GM18858 (cell line): ENCODE measurements around the gene AQP11.
"Not testable (repeated sequence)": the region's sequence is repeated elsewhere in the genome, so short reads cannot be mapped to it uniquely, and the experiment has no call there.

Experiments used
- ATAC-seq: cut with Tn5 transposase; IDR thresholded peaks from one replicate; pipeline ENCODE4 v1.9.1; 2021; ENCODE audit not compliant: unreplicated experiment

Gene AQP11

DNA sequence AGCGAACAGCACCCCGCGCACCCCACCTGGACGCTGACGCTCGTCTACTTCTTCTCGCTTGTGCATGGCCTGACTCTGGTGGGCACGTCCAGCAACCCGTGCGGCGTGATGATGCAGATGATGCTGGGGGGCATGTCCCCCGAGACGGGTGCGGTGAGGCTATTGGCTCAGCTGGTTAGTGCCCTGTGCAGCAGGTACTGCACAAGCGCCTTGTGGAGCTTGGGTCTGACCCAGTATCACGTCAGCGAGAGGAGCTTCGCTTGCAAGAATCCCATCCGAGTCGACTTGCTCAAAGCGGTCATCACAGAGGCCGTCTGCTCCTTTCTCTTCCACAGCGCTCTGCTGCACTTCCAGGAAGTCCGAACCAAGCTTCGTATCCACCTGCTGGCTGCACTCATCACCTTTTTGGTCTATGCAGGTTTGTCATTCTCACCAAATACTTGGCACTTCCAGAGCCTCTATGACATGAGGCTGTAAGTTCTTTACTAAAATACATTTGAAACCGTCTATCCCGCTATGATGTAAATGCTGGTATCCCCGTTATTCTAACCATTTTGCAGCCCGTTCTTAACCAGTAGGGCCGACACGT, 535 bp downstream of the AQP11 start:
- ATAC-seq, result no peak

DNA sequence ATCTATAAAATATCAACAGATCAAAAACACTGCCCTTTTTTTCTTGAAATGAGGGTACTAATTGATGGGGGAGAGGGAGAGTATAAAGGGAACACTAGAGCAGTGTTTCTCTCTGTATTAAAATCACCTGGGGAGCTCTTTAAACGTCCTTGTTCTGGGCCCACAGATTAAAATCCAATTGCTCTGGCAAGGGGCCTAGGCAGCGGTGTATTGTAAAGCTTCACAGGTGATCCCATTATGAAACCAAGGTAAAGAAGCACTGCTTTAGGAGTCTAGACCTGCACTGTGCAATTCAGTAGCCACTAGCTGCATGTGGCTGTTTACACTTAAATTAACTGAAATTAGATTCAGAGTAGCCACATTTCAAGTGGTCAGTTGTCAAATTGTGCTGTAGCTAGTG, 3.0 kb downstream of the AQP11 start:
- no peak for ATAC-seq

DNA sequence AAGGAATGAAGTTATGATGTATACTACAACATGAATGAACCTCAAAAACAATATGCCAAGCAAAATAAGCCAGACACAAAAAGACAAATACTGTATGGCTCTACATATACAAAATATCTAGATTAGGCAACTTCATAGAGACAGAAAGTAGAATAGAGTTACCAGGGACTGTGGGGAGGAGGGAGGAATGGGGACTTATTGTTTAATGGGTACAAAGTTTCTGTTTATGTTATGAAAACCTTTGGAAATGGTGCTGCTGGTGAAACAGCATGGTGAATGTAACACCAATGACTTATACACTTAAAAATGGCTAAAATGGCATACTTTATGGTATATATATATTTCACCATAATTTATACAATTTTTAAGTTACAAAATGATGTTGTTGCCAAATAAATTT, 4.1 kb downstream of the AQP11 start:
- no peak for ATAC-seq

DNA sequence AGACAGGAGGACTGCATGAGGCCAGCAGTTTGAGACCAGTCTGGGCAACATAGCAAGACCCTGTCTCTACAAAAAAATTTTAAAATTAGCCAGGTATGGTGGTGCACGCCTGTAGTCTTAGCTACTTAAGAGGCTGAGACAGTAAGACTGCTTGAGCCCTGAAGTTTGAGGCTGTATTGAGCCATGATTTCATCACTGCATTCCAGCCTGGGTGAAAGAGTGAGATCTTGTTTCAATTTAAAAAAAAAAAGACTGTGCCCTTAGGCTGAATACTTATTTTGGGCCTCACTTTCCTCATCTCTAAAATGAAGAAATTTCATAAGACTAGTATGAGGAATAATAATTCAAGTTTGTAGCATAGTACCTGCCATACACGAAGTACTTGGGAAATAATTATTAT, 6.9 kb downstream of the AQP11 start:
- no peak for ATAC-seq

DNA sequence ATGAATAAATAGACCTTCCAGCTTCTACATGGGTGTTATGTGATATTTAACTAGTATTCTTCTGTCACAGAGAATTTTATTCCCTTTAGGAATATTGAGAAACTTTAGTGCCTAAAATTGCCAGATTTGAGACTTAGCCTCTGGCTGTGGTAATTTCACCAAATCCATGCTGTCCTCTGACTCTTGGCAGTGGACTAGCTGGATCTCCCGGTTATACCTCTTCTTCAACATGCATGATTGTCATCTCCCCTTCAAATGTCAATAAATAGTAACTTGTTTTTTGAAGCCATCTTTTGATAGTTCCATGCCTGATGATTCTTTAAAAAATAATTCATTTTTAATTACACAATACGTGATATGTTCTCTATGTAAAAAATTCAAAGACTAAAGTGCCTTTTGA, 8.4 kb downstream of the AQP11 start:
- ATAC-seq, result no peak

DNA sequence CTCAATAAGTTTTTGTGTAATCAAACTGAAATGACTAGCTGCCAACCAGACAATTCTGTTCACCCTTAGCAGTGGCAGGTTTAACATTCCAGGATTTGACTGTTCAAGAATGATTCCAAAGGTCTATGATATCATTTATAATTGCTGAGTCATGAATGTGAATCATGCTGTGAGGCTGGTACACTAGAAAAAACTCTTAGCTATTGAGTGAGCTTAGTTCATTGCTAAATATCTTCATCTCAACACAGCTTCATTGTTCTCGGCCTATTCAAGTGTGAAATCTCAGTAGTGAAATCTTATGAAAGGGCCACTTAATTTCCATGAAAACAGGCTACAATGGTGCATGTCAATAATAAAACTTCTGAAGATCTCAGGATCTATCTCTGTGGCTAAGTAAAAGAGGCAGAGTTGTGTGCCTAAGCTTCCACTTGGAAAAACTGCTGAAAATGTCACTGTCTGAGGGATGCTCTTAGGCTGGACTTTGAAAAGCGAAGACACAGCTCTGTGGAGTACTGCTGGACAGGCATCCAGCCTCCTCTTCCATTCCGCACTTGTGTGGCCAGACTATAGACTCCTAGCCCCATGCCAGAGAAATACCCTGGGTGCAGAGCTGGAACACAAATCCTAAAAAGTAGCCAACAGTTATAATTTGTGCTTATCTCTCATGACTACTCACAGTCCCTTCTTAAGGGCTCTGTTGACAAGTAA, 12.8 kb downstream of the AQP11 start:
- no peak for ATAC-seq

DNA sequence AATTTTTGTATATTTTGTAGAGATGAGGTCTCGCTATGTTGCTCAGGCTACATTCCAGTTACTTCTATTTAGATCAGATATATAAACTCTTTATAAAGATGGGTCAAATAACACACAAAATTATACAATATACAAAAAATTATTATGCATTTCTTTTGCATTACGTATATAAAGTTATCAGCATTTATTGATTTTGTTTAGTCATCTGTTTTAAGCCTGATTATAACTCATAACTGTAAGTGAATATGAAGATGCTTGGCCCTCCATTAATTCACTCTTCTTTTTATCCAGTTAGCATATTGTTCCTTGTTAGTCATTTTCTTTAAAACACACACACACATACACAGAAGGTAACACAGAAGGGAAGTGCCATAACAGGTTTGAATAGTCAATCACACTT, 14.5 kb downstream of the AQP11 start:
- ATAC-seq, result no peak

DNA sequence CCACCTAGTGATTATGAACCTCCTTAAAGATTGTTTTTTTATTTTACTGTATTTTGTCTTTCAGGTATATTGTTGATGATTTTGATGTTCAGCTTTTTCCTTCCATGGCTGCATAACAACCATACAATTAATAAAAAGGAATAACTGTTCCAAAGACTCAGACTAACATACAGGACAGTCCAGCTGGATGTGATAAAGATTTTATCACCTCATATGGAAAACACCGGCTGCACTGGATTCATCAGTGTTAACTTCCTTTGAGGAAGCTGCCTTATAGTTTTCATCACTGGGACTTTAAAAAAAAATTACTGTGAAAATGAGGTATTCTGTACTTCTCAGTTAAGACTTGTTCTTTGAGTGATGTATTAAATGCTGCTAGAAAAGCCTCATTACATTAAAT, 19.5 kb downstream of the AQP11 start:
- ATAC-seq, result no peak

DNA sequence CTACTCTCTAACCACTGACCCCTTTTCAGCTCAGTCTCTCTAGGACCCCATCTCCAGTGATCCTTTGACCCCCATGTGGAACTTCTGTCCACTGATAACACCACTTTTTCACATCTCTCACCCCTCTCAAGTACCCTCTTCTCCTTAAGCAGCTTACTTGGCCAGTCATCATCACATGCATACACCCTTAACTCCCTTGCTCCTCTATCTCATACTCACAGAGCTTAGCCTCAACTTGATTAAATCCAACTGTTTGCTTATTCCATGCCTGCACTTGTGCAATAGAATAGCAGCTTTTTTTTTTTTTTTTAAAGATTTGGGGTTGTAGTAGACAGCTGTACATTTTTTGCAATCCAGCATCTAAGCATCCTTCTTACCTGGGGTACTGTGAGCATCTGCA, 22.2 kb downstream of the AQP11 start:
- ATAC-seq, result no peak

DNA sequence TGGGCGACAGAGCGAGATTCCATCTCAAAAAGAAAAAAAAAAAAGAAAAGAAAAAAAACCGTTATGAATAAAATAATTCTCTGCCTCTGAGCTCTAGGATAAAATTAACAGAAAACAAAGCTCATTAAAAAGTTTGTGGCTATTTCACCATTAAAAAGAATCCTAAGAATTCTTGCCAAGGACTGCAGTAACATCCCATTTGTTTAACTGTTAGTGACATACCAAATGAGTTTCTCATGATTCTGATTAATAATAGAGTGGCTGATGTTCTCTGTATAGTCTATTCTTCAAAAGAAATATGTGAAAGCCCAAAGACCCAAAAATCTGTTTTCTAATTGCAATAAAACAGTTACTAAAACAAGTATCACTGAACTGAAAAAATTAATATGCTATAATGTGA, 28.1 kb downstream of the AQP11 start:
- no peak for ATAC-seq

DNA sequence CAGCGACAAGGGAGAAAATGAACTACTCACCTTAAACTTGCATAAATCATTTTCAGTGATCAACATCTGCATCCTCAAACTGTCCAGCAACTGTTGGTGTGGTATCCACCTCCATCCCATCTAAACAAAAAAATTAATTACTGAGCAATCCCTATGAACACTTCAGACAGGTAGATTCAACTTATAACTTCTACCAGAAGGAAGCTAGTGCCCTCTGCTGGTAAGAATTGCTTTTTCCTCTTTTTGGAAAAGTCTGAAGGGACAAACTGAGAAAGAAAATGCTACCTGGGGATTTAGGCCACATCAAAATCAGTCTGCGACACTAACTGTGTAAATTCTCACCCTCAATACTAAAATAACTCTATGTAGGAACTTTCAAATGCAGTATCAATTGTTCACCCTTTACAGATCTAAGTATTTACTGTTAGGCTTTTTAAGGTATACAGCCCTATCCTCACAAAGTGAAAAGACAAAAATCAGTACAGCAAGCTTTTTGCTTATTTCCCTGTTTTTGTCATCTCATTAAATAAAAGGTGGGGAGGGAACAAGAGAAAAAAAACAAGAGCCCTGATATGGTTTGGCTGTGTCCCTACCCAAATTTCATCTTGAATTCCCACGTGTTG, 29.9 kb downstream of the AQP11 start:
- no peak for ATAC-seq

DNA sequence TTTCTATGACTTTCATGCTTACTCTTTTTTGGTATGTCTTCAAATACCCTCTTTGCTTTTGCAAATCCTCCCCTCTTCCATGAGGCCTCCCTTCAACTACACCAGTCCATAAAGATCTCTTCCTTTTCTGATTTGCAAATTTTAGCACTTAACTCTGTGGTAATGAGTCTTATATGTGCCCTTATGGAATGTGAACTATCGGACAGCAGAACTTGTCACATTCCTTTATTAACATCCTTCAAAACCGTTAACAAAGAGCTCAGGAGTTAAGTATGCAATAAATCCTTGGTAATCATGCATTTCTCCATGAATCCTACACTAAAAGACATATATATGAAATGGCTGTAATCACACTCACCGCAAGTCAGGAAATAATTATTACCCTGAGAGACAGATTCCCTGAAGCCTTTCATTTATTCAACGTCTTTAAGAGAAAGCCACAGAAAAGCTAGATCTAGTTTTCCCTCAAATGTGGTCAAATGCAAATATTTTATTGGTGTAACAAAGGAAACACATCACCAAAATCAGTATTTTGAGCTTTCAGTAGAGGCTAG, 40.5 kb downstream of the AQP11 start:
- ATAC-seq, result no peak

DNA sequence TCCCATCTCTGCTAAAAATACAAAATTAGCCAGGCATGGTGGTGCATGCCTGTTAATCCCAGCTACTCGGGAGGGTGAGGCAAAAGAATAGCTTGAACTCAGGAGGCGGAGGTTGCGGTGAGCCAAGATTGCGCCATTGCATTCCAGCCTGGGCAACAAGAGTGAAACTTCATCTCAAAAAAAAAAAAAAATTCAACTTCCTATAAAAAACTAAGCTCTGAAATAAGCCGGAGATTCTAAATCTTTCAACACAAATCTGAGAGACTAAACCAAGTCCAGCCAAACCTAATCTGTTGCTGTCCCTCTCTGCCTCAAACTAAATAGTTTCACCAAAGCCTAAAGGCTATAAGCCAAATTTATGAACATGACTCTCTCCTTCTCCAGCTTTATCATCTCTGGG, 44.2 kb downstream of the AQP11 start:
- not testable (repeated sequence) for ATAC-seq

DNA sequence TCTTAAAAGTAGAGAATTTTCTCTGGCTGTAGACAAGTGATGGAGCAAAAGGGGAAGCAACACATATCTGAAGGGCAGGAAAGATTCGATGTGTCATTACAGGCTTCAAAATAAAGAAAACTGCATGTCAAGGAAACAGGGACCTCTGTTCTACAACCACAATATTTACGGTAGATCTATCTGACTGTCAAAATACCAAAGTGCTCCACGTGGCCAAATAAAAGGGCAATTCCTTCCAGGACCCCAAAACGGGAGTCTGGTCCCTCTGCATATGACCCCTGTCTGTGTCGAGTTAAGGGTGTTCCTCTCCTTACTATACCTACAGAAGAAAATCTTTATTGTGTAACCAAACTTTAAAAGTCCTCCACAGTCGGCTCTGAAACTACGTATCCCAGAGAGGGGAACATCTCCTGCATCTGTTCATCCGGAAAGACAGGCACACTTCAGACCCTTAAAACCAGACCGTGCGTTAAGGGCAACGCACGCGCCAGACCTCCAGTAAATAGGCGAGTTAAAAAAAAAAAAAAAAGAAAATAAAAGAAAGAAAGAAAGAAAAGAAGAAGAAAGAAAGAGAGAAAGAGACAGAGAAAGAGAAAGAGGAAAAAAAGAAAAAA, 47.1 kb downstream of the AQP11 start:
- no peak for ATAC-seq

DNA sequence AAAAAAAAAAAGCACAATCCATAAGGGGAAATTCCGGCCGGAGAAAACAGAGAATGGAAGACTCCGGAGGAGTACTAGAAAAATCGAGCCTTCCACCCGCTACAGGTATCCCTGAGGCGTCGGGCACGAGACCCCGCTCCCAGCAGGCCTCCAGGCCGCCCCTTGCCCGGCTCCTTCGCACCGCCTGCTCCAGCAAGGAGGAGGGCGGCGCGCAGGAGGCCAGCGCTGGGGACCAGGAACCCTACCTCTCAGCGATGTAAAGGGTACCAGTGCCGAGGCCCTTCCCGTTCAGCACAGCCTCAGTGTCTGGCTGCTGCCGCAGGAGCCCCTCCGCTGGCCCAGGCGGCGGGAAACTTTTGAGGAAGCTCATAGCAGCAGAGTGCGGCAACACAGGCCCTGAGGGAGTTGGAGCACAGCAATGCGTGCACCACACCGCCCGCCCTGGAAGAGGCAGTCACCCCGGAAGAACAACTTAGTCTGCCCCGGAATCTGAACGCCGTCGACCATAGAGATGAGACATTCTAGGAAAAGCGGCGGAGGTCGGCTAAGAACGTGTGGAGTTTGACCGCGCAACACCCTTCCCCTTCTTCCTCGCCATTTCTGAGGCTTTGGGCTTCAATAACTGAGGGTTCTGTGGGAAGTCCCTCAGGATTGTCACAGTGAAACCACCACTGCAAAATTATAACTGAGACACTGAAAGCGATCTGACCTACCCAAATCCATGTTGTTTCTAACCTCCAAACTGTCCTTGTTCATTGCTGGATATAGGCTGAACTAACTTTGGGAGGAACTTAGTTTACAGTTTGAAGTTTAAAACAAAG, 47.8 kb downstream of the AQP11 start, which contains the start of gene CLNS1A:
Gene CLNS1A, minus strand, starts transcription at position 450 of the 821 bp plus-strand sequence. Its CDS starts 80 bp downstream, at position 370.
- ATAC-seq, result peak; percentile 88

DNA sequence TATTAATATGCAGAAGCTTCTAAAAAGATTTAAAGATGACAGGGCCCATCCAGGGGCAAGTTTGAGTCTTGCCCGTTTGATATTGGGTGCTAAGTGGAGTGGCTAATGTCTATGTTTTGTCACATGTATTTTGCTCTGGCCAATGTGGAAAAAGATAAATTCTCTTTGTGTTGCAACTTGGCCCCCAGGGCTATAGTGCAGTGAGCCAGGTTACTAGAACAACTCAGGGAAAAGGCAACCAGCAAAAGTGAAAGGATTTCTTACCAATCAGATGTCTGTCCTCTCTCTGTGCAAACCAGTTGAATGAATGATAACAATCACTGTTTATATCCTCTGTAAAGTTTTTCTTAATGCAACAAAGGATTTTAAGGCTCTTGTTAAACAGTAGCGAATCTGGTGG, 52.5 kb downstream of the AQP11 start:
- no peak for ATAC-seq

DNA sequence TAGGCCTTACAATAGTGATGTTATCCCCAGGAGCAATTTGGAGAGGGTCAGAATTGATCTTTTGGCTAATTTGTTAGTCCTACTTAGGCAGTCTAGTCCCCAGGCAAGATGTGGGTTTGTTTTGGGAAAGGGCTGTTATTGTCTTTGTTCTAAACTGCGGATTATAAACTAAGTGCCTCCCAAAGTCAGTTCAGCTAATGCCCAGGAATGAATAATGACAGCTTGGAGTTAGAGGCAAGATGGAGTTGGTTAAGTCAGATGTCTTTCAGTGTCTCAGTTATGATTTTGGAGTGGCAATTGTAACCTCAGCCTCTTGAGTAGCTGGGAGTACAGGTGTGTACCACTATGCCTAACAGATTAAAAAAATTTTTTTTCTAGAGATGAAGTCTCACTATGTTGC, 55.1 kb downstream of the AQP11 start:
- no peak for ATAC-seq

DNA sequence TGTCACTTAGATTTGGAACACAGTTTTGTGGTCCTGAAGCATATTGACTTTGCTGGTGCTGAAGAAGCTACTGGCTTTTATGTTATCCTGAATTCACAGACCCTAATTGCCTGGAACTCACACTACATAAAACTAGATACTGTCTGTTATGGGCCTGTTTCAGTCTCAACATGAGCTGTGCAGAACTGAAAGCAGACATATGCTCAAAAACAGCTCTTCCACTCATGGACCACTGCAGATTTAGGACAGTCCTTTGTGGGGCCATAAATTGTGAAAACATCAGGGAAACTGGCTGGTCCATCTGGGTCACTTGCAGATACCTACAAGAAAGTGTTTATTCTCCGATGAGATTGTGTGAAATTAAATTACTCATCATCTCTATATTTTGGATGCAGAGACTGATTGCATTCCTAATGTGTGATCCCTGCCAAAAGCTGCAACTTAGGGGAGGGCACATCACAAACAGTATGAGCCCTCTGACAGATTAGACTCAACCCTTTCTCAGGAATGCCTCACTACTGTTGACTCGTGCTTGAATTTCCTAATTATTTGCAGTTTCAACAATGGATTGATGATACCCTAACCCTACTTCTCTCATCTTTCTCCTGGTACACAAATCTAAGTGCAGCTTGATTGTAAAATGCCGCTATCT, 58.0 kb downstream of the AQP11 start:
- ATAC-seq, result no peak

DNA sequence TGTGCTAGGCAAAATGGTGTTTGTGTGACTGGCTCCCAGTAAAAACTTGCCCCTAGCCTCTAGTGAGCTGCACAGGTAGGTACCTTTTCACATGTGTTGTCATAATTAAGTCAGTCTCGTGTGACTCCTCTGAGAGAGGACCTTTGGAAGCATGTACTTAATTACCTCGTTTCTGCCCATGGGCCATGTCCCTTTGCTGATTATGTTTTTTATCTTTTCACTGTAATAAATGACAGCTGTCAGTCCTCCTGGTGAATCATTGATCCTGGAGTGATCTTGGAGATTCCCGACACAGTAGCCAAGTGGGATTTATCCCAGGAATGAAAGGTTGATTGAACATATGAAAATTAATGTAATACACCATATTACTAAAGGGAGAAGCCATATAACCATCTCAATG, 60.4 kb downstream of the AQP11 start:
- ATAC-seq, result no peak

DNA sequence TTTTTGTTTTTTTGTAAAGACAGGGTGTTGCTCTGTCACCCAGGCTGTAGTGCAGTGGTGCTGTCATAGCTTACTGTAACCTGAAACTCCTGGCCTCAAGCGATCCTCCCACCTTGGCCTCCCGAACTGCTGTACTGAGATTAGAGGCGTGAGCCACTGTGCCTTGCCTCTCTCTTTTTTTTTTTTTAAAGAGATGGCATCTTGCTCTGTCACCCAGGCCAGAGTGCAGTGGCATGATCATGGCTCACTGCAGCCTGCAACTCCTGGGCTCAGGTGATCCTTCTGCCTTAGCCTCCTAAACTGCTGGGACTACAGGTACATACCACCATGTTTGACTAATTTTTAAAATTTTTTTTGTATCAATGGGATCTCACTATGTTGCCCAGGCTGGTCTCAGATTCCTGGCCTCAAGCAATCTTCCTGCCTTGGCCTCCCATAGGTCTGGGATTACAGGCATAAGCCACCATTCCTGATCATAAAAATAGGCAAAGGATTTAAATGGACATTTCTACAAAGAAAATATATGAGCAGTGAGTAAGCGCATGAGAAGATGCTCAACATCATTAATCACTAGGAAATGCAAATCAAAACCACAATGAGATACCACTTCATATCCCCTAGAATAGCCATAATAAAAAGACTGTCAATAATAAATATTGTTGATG, 65.1 kb downstream of the AQP11 start:
- no peak for ATAC-seq
